ENCODE results near the gene VWA5A. TPM values are rescaled to one million over a fixed set of nuclear protein-coding genes. Genes with fewer than 3 reads are reported as not detected.

The VWA5A gene
- total and polyA plus RNA-seq, 9 of the 15 experiments (the other 6 are each of a cell fraction or from before 2014, with no cell fraction given) = 4.6 to 19.7 (median 6.9) TPM

DNA sequence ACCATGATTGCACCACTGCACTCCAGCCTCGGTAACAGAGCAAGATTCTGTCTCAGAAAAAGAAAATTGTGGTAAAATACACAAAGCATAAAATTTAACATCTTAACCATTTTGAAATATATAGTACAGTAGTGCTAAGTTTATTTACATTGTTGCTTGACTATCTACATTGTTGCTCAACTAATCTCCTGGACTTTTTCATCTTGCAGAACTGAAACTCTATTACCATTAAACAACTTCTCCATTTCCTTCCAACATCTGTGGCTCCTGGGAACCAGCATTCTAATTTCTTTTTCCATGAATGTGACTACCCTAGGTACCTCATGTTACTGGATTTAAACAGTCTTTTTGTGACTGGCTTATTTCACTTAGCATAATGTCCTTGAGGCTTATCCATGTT is 13.5 kb upstream of the VWA5A start:
- no peak overlapping the region for H3K4me2 ChIP-seq (ENCODE audit: insufficient read depth, low read length)
- no TSS peak for BruUV-seq (replicated peaks)
- no peak overlapping the region for H3K4me3 ChIP-seq
- no peak overlapping the region for H3K27ac ChIP-seq (ENCODE audit: extremely low read depth, low read depth, low read length)
- FAIRE-seq (no peak), DNase-seq (ENCODE audit: extremely low read depth in 1 of 4, low spot score in 3 of 4) (no peak), ATAC-seq (no peak)
- POLR2A ChIA-PET = no interaction called here
- H3K9me3 ChIP-seq (replicated peaks; ENCODE audit: control insufficient read depth, insufficient read depth, low read depth, low read length) = no peaks in the 10 kb centered on the region
- H3K9ac ChIP-seq (ENCODE audit: insufficient read depth in 1 of 2, low read depth in 2 of 2, low read length in 2 of 2) = no peak overlapping the region
- peaks cover 0 to 8% of the 10 kb centered on the region in 2 experiments; a peak in 2 of 5 replicates for H3K4me1 ChIP-seq (replicated peaks in 1 of 2; ENCODE audit: control insufficient read depth in 2 of 2, insufficient read depth in 2 of 2, low read length in 2 of 2)
- H2AFZ ChIP-seq (ENCODE audit: low read depth, low read length) = no peak overlapping the region; the same call in 1 of the 2 replicates
- WGBS (ENCODE audit: insufficient coverage, low coverage, missing lambda C conversion rate) = 64% methylated on average over 1 of the region's 1 CpG
- in situ Hi-C loops (cut with MboI) (no loop called here), intact Hi-C loops (cut with micrococcal nuclease) (no loop called here)
- H3K36me3 ChIP-seq (ENCODE audit: control insufficient read depth, insufficient read depth, low read length) = no peaks in the 10 kb centered on the region
- TF ChIP-seq CEBPB (tag; IDR thresholded peaks at IDR 0.05) (0 out of 2 replicates have a peak, but pooled peaks have one; percentile 15), SNIP1 (IDR thresholded peaks at IDR 0.05; ENCODE audit: low read depth) (no peak)
- no peaks in the 10 kb centered on the region for H3K27me3 ChIP-seq (ENCODE audit: control insufficient read depth in 2 of 2, insufficient read depth in 2 of 2, low read length in 2 of 2)
- H3K79me2 ChIP-seq (ENCODE audit: control insufficient read depth, insufficient read depth, low read length) = no peaks in the 10 kb centered on the region
- CTCF ChIA-PET (ENCODE audit: low intra/inter-chr PET ratio) = no interaction called here
- H3K9me1 ChIP-seq (ENCODE audit: control insufficient read depth, insufficient read depth, low read length) = no peaks in the 10 kb centered on the region
- no peaks in the 10 kb centered on the region for H4K20me1 ChIP-seq (replicated peaks; ENCODE audit: control insufficient read depth, insufficient read depth, low read length)

DNA sequence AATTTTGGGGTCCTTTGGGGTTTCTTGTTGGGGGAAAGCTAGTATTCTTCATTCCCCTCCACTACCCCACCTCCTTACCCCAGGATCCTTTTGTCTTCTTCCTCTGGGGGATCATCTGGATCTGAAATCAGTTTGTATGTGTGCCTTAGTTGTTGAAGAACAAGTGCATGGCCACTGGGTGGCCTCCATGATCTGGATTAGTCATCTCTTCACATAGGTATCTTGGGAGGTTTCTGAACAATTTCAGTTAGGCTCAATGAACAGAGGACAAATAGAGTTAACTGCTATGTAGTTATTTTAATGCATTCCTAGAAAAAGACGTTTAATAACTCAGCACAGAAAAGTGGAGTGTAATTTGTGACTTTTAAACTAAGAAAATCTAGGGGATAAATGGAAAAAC is 7.1 kb upstream of the VWA5A start:
- H3K9me1 ChIP-seq (ENCODE audit: control insufficient read depth, insufficient read depth, low read length) = no peaks in the 10 kb centered on the region
- no peaks in the 10 kb centered on the region for H3K79me2 ChIP-seq (ENCODE audit: control insufficient read depth, insufficient read depth, low read length)
- DNase-seq (ENCODE audit: extremely low read depth in 1 of 4, low spot score in 3 of 4) (peak; percentile 29 to 76 (median 46)), ATAC-seq (peak; percentile 93), FAIRE-seq (peak; percentile 64)
- H3K9me3 ChIP-seq (replicated peaks; ENCODE audit: control insufficient read depth, insufficient read depth, low read depth, low read length) = no peaks in the 10 kb centered on the region
- no peak overlapping the region for H3K4me3 ChIP-seq
- no peaks in the 10 kb centered on the region for H4K20me1 ChIP-seq (replicated peaks; ENCODE audit: control insufficient read depth, insufficient read depth, low read length)
- in situ Hi-C loops (cut with MboI) = no loop called here
- ChIA-PET POLR2A (no interaction called here), CTCF (ENCODE audit: low intra/inter-chr PET ratio) (interaction anchor here (0.6 to 1.7 kb wide), 4 partner anchors 88 to 476 kb away, joined by 3 to 4 read pairs (median 3); no protein-coding TSS in a partner anchor)
- H2AFZ ChIP-seq (ENCODE audit: low read depth, low read length) = no peak overlapping the region
- no peak overlapping the region for H3K4me2 ChIP-seq (ENCODE audit: insufficient read depth, low read length)
- no peaks in the 10 kb centered on the region; a peak in 1 of 5 replicates for H3K4me1 ChIP-seq (replicated peaks in 1 of 2; ENCODE audit: control insufficient read depth in 2 of 2, insufficient read depth in 2 of 2, low read length in 2 of 2)
- 0% methylated on average over 1 of the region's 1 CpG for WGBS (ENCODE audit: insufficient coverage, low coverage, missing lambda C conversion rate)
- H3K27me3 ChIP-seq (ENCODE audit: control insufficient read depth in 2 of 2, insufficient read depth in 2 of 2, low read length in 2 of 2) = no peaks in the 10 kb centered on the region
- H3K9ac ChIP-seq (ENCODE audit: insufficient read depth in 1 of 2, low read depth in 2 of 2, low read length in 2 of 2) = no peak overlapping the region
- H3K27ac ChIP-seq (ENCODE audit: extremely low read depth, low read depth, low read length) = no peak overlapping the region
- intact Hi-C loops (cut with micrococcal nuclease) = loop anchor here (1.0 to 2.0 kb wide), 4 partner anchors 37 to 221 kb away; no protein-coding TSS in a partner anchor
- BruUV-seq (replicated peaks) = no TSS peak
- no peaks in the 10 kb centered on the region for H3K36me3 ChIP-seq (ENCODE audit: control insufficient read depth, insufficient read depth, low read length)
- TF ChIP-seq CC2D1A (IDR thresholded peaks at IDR 0.05) (peak; percentile 11; the same call in 1 of the 2 replicates), DEAF1 (CRISPR knock-in tag; IDR thresholded peaks at IDR 0.05) (peak; percentile 66; the same call in 1 of the 2 replicates)
- TF ChIP-seq, protein P1, sequence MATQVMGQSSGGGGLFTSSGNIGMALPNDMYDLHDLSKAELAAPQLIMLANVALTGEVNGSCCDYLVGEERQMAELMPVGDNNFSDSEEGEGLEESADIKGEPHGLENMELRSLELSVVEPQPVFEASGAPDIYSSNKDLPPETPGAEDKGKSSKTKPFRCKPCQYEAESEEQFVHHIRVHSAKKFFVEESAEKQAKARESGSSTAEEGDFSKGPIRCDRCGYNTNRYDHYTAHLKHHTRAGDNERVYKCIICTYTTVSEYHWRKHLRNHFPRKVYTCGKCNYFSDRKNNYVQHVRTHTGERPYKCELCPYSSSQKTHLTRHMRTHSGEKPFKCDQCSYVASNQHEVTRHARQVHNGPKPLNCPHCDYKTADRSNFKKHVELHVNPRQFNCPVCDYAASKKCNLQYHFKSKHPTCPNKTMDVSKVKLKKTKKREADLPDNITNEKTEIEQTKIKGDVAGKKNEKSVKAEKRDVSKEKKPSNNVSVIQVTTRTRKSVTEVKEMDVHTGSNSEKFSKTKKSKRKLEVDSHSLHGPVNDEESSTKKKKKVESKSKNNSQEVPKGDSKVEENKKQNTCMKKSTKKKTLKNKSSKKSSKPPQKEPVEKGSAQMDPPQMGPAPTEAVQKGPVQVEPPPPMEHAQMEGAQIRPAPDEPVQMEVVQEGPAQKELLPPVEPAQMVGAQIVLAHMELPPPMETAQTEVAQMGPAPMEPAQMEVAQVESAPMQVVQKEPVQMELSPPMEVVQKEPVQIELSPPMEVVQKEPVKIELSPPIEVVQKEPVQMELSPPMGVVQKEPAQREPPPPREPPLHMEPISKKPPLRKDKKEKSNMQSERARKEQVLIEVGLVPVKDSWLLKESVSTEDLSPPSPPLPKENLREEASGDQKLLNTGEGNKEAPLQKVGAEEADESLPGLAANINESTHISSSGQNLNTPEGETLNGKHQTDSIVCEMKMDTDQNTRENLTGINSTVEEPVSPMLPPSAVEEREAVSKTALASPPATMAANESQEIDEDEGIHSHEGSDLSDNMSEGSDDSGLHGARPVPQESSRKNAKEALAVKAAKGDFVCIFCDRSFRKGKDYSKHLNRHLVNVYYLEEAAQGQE (IDR thresholded peaks at IDR 0.05; ENCODE audit: borderline replicate concordance) = peak; percentile 75; the same call in 1 of the 2 replicates
- TF ChIP-seq, protein P1 (CRISPR knock-in tag; IDR thresholded peaks at IDR 0.05; ENCODE audit: low read depth) = no peak

All from K562 (cell line).